Measurements from ENCODE around the gene KBTBD4.

The KBTBD4 gene

GRCh38 chr11:47615249-47615648 lies 36.5 kb upstream of the KBTBD4 start:
- TF ChIP-seq, protein P1, sequence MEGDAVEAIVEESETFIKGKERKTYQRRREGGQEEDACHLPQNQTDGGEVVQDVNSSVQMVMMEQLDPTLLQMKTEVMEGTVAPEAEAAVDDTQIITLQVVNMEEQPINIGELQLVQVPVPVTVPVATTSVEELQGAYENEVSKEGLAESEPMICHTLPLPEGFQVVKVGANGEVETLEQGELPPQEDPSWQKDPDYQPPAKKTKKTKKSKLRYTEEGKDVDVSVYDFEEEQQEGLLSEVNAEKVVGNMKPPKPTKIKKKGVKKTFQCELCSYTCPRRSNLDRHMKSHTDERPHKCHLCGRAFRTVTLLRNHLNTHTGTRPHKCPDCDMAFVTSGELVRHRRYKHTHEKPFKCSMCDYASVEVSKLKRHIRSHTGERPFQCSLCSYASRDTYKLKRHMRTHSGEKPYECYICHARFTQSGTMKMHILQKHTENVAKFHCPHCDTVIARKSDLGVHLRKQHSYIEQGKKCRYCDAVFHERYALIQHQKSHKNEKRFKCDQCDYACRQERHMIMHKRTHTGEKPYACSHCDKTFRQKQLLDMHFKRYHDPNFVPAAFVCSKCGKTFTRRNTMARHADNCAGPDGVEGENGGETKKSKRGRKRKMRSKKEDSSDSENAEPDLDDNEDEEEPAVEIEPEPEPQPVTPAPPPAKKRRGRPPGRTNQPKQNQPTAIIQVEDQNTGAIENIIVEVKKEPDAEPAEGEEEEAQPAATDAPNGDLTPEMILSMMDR (IDR thresholded peaks at IDR 0.05; ENCODE audit: low read depth, low read length), result no peak
- no peak for DNase-seq (ENCODE audit: extremely low read depth, low read depth)

GRCh38 chr11:47611348-47611794 lies 32.6 kb upstream of the KBTBD4 start:
- no peak for DNase-seq (ENCODE audit: extremely low read depth, low read depth)

DNA sequence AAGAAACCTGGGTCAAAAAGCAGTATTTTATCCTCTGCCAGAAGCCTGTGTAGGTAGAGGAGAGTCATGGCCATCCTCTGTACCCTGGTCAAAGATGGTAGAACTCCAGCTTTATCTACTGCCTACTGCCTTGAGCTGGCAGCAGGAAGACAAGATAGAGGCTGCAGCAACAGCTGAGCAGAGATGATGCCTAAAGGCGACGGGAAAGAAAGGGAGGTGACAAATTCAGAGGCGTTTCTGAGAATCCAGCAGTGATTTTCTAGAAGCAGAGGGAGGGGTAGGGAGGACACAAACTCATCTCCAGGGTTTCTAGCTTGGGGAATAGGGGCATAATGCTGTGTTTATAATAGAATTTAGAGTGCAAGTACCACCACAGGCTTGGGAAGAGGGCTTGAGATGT lies 30.9 kb upstream of the KBTBD4 start:
- TF ChIP-seq, protein P1 (IDR thresholded peaks at IDR 0.05; ENCODE audit: low read depth, low read length), result no peak
- DNase-seq (ENCODE audit: extremely low read depth, low read depth), result no peak

More at GRCh38 chr11:47611348-47611794, 32.6 kb upstream of the KBTBD4 start:
- TF ChIP-seq, protein P1 (IDR thresholded peaks at IDR 0.05; ENCODE audit: low read depth, low read length), result no peak

DNA sequence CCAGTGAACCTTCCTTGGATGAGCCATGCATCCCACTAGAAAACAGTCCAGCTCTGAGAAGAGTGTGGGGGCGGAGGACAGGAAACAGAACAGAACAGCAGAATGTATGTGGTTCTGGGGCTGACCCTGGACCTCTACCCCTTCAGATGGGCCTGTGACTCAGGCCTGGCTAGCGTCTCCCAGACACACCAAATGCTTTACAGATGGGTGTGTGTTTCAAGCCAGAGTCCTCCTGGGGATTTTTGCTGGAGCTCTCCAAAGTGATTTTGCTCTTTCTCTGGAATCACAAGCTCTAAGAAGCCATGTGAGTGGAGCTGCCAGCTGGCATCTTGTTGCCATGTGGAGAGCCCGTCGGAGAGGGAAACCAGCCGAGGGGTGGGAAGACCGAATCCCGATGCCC lies 28.6 kb upstream of the KBTBD4 start:
- TF ChIP-seq, protein P1 (IDR thresholded peaks at IDR 0.05; ENCODE audit: low read depth, low read length), result no peak
- DNase-seq (ENCODE audit: extremely low read depth, low read depth), result peak; percentile 67

DNA sequence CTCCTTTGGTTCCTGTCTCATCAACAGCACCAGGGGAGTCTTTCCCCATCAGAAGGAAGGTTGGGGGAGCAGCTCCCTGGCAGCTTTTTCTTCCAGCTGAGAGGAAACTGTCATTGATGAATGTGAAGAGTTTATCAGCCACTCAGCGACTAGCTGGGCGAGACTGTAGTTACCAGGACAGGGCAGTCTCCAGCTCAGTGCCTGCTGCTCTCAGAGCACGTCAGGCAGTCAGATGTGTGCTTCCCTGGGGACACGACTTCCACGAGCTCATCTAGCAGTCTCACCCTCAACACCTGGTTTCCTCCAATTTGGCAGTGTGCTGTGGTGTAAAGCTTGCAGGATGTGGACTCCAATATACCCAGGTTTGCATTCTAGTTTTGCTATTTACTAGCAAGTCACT lies 28.0 kb upstream of the KBTBD4 start:
- TF ChIP-seq, protein P1 (IDR thresholded peaks at IDR 0.05; ENCODE audit: low read depth, low read length), result no peak
- DNase-seq (ENCODE audit: extremely low read depth, low read depth), result no peak

- TF ChIP-seq, protein P1 (IDR thresholded peaks at IDR 0.05; ENCODE audit: low read depth, low read length), result no peak
Measured at GRCh38 chr11:47605921-47606320, 27.2 kb upstream of the KBTBD4 start.

GRCh38 chr11:47603295-47603694 lies 24.5 kb upstream of the KBTBD4 start:
- TF ChIP-seq, protein P1 (IDR thresholded peaks at IDR 0.05; ENCODE audit: low read depth, low read length), result no peak
- DNase-seq (ENCODE audit: extremely low read depth, low read depth), result no peak

More at GRCh38 chr11:47605921-47606320, 27.2 kb upstream of the KBTBD4 start:
- DNase-seq (ENCODE audit: extremely low read depth, low read depth), result no peak
